ENCODE data around the gene GDAP1L1.
"Not testable (repeated sequence)": the region's sequence is repeated elsewhere in the genome, so short reads cannot be mapped to it uniquely, and the experiment has no call there.

The GDAP1L1 gene

DNA sequence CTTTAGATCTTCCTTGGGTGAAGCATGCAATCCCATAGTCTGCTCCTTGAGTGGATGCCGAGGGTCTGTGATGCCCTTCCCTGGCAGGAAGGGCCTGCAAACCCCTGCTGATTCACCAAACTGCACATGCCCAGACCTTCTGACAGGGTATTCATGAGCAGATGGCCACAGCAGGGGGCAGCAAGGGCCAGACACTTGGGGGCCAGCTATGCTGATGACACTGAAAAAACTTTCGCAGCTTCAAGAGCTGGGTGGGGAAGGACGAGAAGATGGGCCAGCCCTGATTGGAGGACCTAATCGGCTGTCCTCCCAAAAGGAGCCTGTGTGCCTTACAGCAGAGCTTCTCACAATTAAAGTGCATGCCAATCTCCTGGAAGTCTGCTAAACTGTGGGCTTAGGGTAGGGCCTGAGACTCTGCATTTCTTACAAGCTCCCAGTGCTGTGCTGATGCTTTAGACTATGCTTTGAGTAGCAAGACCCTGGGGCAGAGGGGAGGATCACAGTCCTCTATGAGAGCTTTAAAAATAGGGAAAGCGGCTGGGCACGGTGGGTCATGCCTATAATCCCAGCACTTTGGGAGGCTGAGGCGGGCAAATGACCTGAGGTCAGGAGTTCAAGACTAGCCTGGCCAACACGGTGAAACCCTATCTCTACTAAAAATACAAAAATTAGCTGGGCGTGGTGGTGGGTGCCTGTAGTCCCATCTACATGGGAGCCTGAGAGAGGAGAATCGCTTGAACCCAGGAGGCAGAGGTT is 15.2 kb upstream of the GDAP1L1 start:
- Histone ChIP-seq H3K79me1 (ENCODE audit: low read length) (no peaks in the 10 kb centered on the region), H2BK120ac (ENCODE audit: insufficient read depth, low read length, poor library complexity) (no peak overlapping the region), H2BK12ac (ENCODE audit: low read length) (no peak overlapping the region), H3K4ac (ENCODE audit: low read depth, low read length) (no peak overlapping the region), H2BK5ac (ENCODE audit: low read depth, low read length, poor library complexity) (no peak overlapping the region), H2AFZ (ENCODE audit: insufficient read depth, low read length, poor library complexity) (no peak overlapping the region), H3K79me2 (ENCODE audit: control insufficient read depth, insufficient read depth, low read length, poor library complexity) (no peaks in the 10 kb centered on the region), H4K8ac (ENCODE audit: low read depth, low read length) (no peak overlapping the region), H3K36me3 (ENCODE audit: control insufficient read depth in 1 of 2, insufficient read depth in 2 of 2, low read length in 2 of 2) (no peaks in the 10 kb centered on the region), H3K9ac (ENCODE audit: low read length) (no peak overlapping the region), H3K27ac (ENCODE audit: low read depth, low read length) (no peak overlapping the region), H2AK5ac (ENCODE audit: low read length) (no peak overlapping the region), H3K18ac (ENCODE audit: low read length) (no peak overlapping the region), H3K23ac (ENCODE audit: low read length) (no peak overlapping the region), H3K4me2 (ENCODE audit: low read length) (no peak overlapping the region), H4K91ac (ENCODE audit: low read depth, low read length) (no peak overlapping the region), H3K4me1 (ENCODE audit: control insufficient read depth in 1 of 2, insufficient read depth in 2 of 2, low read length in 2 of 2) (no peaks in the 10 kb centered on the region), H4K12ac (ENCODE audit: low read depth, low read length) (no peak overlapping the region), H3K9me3 (ENCODE audit: insufficient read depth, low read depth, low read length) (no peaks in the 10 kb centered on the region), H3K14ac (ENCODE audit: low read length) (no peak overlapping the region), H3K27me3 (ENCODE audit: insufficient read depth, low read length) (no peaks in the 10 kb centered on the region), H3K4me3 (ENCODE audit: low read depth, low read length) (no peak overlapping the region)
- no CpG with 5 or more reads among the region's 10 CpGs for WGBS (ENCODE audit: extremely low coverage, insufficient coverage, insufficient read length)
- DNase-seq: no peak

GRCh38 chr20:44232469-44232856 is 14.6 kb upstream of the GDAP1L1 start:
- not testable (repeated sequence) for H4K91ac ChIP-seq (ENCODE audit: low read depth, low read length); H3K14ac ChIP-seq (ENCODE audit: low read length); H2BK12ac ChIP-seq (ENCODE audit: low read length); H3K23ac ChIP-seq (ENCODE audit: low read length); H4K8ac ChIP-seq (ENCODE audit: low read depth, low read length); H3K27ac ChIP-seq (ENCODE audit: low read depth, low read length); H2AFZ ChIP-seq (ENCODE audit: insufficient read depth, low read length, poor library complexity); H3K9ac ChIP-seq (ENCODE audit: low read length); H3K4me1 ChIP-seq (ENCODE audit: control insufficient read depth in 1 of 2, insufficient read depth in 2 of 2, low read length in 2 of 2); H3K79me1 ChIP-seq (ENCODE audit: low read length); H3K4ac ChIP-seq (ENCODE audit: low read depth, low read length); H2BK120ac ChIP-seq (ENCODE audit: insufficient read depth, low read length, poor library complexity); H3K4me3 ChIP-seq (ENCODE audit: low read depth, low read length); H4K12ac ChIP-seq (ENCODE audit: low read depth, low read length); H3K9me3 ChIP-seq (ENCODE audit: insufficient read depth, low read depth, low read length); H3K36me3 ChIP-seq (ENCODE audit: control insufficient read depth in 1 of 2, insufficient read depth in 2 of 2, low read length in 2 of 2); DNase-seq; H2AK5ac ChIP-seq (ENCODE audit: low read length); H3K18ac ChIP-seq (ENCODE audit: low read length); H3K27me3 ChIP-seq (ENCODE audit: insufficient read depth, low read length); H3K79me2 ChIP-seq (ENCODE audit: control insufficient read depth, insufficient read depth, low read length, poor library complexity); H2BK5ac ChIP-seq (ENCODE audit: low read depth, low read length, poor library complexity); H3K4me2 ChIP-seq (ENCODE audit: low read length)
- WGBS (ENCODE audit: extremely low coverage, insufficient coverage, insufficient read length): no CpG with 5 or more reads among the region's 4 CpGs

DNA sequence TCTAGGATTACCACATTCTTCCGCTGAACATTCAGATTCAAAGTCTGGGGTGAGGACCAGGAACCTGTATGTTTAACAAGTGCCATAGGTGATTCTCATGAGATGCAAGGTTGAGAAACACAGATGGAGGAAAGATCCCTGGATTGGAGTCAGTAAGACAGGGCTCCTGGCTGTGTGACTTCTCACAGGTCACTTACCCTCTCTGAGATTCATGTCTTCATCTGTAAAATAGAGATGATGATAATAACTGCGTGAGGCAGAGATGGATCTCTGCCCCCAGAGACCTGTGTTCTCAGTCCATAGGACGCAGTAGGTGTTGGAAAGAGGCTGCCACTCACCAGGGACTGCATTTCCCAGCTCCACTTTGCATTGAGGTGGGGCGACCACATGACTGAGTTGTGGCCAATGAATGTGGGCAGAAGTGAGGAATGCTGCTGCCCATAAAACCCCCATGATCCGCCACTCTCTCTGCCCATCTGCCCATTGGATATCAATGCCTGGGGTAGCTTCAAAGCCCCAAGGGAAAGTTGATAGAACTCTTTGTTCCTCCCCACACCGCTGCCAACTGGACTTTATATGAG is 13.6 kb upstream of the GDAP1L1 start:
- Histone ChIP-seq H3K14ac (ENCODE audit: low read length) (no peak overlapping the region), H4K91ac (ENCODE audit: low read depth, low read length) (no peak overlapping the region), H4K8ac (ENCODE audit: low read depth, low read length) (no peak overlapping the region), H2AK5ac (ENCODE audit: low read length) (no peak overlapping the region), H3K4ac (ENCODE audit: low read depth, low read length) (no peak overlapping the region), H2BK12ac (ENCODE audit: low read length) (no peak overlapping the region), H3K4me2 (ENCODE audit: low read length) (no peak overlapping the region), H3K4me3 (ENCODE audit: low read depth, low read length) (no peak overlapping the region), H3K9me3 (ENCODE audit: insufficient read depth, low read depth, low read length) (peaks cover 1% of the 10 kb centered on the region), H3K9ac (ENCODE audit: low read length) (no peak overlapping the region), H3K79me1 (ENCODE audit: low read length) (no peaks in the 10 kb centered on the region), H3K27me3 (ENCODE audit: insufficient read depth, low read length) (no peaks in the 10 kb centered on the region), H4K12ac (ENCODE audit: low read depth, low read length) (no peak overlapping the region), H3K23ac (ENCODE audit: low read length) (no peak overlapping the region), H2BK5ac (ENCODE audit: low read depth, low read length, poor library complexity) (no peak overlapping the region), H3K27ac (ENCODE audit: low read depth, low read length) (no peak overlapping the region), H3K79me2 (ENCODE audit: control insufficient read depth, insufficient read depth, low read length, poor library complexity) (no peaks in the 10 kb centered on the region), H3K18ac (ENCODE audit: low read length) (no peak overlapping the region), H2BK120ac (ENCODE audit: insufficient read depth, low read length, poor library complexity) (no peak overlapping the region), H3K36me3 (ENCODE audit: control insufficient read depth in 1 of 2, insufficient read depth in 2 of 2, low read length in 2 of 2) (no peaks in the 10 kb centered on the region), H3K4me1 (ENCODE audit: control insufficient read depth in 1 of 2, insufficient read depth in 2 of 2, low read length in 2 of 2) (no peaks in the 10 kb centered on the region), H2AFZ (ENCODE audit: insufficient read depth, low read length, poor library complexity) (no peak overlapping the region)
- no peak for DNase-seq
- WGBS (ENCODE audit: extremely low coverage, insufficient coverage, insufficient read length): no CpG with 5 or more reads among the region's 6 CpGs

DNA sequence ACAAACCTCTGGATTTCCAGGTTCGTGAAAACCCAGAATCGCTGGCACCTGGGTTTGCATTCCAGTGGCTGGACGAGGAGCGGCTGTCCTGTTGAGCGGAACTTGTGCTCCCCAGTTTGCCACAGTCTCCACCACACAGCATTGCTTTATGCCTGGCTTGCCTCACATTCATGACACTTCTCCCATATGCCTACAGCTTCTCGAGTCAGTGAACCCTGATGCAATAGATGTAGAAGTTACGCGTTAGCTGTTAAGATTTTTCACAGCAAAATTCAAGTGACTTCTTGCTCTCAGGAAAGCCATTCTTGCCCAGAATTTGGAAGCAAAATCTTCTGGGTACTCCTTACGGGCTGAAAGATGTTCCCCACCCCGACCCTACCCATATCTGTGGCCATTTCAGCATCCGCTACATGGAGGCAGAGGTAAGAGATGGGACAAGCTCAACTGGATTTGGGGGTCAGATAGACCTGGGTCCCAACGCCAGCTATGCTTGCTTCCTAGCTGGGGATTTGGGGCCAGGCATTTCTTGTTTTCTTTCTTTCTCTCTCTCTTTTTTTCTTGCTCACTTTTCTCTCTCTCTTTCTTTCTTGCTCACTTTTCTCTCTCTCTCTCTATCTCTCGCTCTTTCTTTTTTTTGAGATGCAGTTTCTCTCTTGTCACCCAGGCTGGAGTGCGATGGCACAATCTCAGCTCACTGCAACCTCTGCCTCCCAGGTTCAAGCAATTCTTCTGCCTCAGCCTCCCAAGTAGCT is 12.4 kb upstream of the GDAP1L1 start:
- no peak overlapping the region for H2BK12ac ChIP-seq (ENCODE audit: low read length)
- H3K23ac ChIP-seq (ENCODE audit: low read length): no peak overlapping the region
- H3K36me3 ChIP-seq (ENCODE audit: control insufficient read depth in 1 of 2, insufficient read depth in 2 of 2, low read length in 2 of 2): no peaks in the 10 kb centered on the region
- no peaks in the 10 kb centered on the region for H3K79me2 ChIP-seq (ENCODE audit: control insufficient read depth, insufficient read depth, low read length, poor library complexity)
- no peak overlapping the region for H4K8ac ChIP-seq (ENCODE audit: low read depth, low read length)
- H3K14ac ChIP-seq (ENCODE audit: low read length): no peak overlapping the region
- no peak overlapping the region for H3K18ac ChIP-seq (ENCODE audit: low read length)
- no peak overlapping the region for H4K12ac ChIP-seq (ENCODE audit: low read depth, low read length)
- H3K27ac ChIP-seq (ENCODE audit: low read depth, low read length): no peak overlapping the region
- H2BK120ac ChIP-seq (ENCODE audit: insufficient read depth, low read length, poor library complexity): no peak overlapping the region
- H3K4ac ChIP-seq (ENCODE audit: low read depth, low read length): no peak overlapping the region
- no peak overlapping the region for H3K4me3 ChIP-seq (ENCODE audit: low read depth, low read length)
- no peak overlapping the region for H3K4me2 ChIP-seq (ENCODE audit: low read length)
- H3K9me3 ChIP-seq (ENCODE audit: insufficient read depth, low read depth, low read length): peaks cover 1% of the 10 kb centered on the region
- no peaks in the 10 kb centered on the region for H3K27me3 ChIP-seq (ENCODE audit: insufficient read depth, low read length)
- no peaks in the 10 kb centered on the region for H3K79me1 ChIP-seq (ENCODE audit: low read length)
- WGBS (ENCODE audit: extremely low coverage, insufficient coverage, insufficient read length): no CpG with 5 or more reads among the region's 14 CpGs
- H2BK5ac ChIP-seq (ENCODE audit: low read depth, low read length, poor library complexity): no peak overlapping the region
- H3K4me1 ChIP-seq (ENCODE audit: control insufficient read depth in 1 of 2, insufficient read depth in 2 of 2, low read length in 2 of 2): no peaks in the 10 kb centered on the region
- no peak overlapping the region for H2AFZ ChIP-seq (ENCODE audit: insufficient read depth, low read length, poor library complexity)
- DNase-seq: no peak
- H3K9ac ChIP-seq (ENCODE audit: low read length): no peak overlapping the region
- no peak overlapping the region for H2AK5ac ChIP-seq (ENCODE audit: low read length)
- H4K91ac ChIP-seq (ENCODE audit: low read depth, low read length): no peak overlapping the region
